ENCODE data around the gene CUX1. TPM values are rescaled to one million over a fixed set of nuclear protein-coding genes. Genes with fewer than 3 reads are reported as not detected.

Gene CUX1
- total RNA-seq, 1 donor from 2014 or later: 66.4 TPM

- H3K4me3 Mint-ChIP-seq: no peak overlapping the region
- H3K79me2 ChIP-seq (ENCODE audit: low read depth): peaks cover 41% of the 10 kb centered on the region
These were observed 195.6 kb downstream of the CUX1 start for GRCh38 chr7:102012941-102013461.

GRCh38 chr7:102018876-102019275 lies 201.4 kb downstream of the CUX1 start:
- Histone ChIP-seq H3K4me2 (no peak overlapping the region), H3K27ac (no peak overlapping the region), H3K9me3 (ENCODE audit: low read depth) (no peaks in the 10 kb centered on the region), H3K27me3 (no peaks in the 10 kb centered on the region), H3K4me1 (peaks cover 7% of the 10 kb centered on the region), H4K20me1 (ENCODE audit: low read depth) (peaks cover 16% of the 10 kb centered on the region), H3K9ac (no peak overlapping the region), H3F3A (ENCODE audit: low read depth) (peaks cover 3% of the 10 kb centered on the region), H3K79me2 (ENCODE audit: low read depth) (peaks cover 38% of the 10 kb centered on the region), H2AFZ (replicated peaks) (no peak overlapping the region), H3K36me3 (no peaks in the 10 kb centered on the region), H3K4me3 (no peak overlapping the region)
- no peak for DNase-seq (ENCODE audit: low spot score)
- Mint-ChIP-seq H3K27ac (no peak overlapping the region), H3K4me3 (no peak overlapping the region), H3K4me1 (peaks cover 6% of the 10 kb centered on the region), H3K36me3 (peaks cover 8% of the 10 kb centered on the region), H3K27me3 (ENCODE audit: insufficient read depth, low read depth) (no peaks in the 10 kb centered on the region), H3K9me3 (no peaks in the 10 kb centered on the region)
- no peak for TF ChIP-seq EZH2 (IDR thresholded peaks at IDR 0.05)
- no peak for TF ChIP-seq CTCF (IDR thresholded peaks at IDR 0.05)
- TF ChIP-seq EZH2phosphoT487 (IDR thresholded peaks at IDR 0.05): no peak

More at GRCh38 chr7:102012941-102013461, 195.6 kb downstream of the CUX1 start:
- Mint-ChIP-seq H3K36me3 (peaks cover 12% of the 10 kb centered on the region), H3K9me3 (no peaks in the 10 kb centered on the region), H3K4me1 (peaks cover 21% of the 10 kb centered on the region), H3K27me3 (ENCODE audit: insufficient read depth, low read depth) (no peaks in the 10 kb centered on the region), H3K27ac (no peak overlapping the region)
- Histone ChIP-seq H3K27ac (peak overlapping the region; percentile 5), H3K9ac (no peak overlapping the region), H3F3A (ENCODE audit: low read depth) (peaks cover 15% of the 10 kb centered on the region), H4K20me1 (ENCODE audit: low read depth) (peaks cover 23% of the 10 kb centered on the region), H2AFZ (replicated peaks) (no peak overlapping the region), H3K4me1 (peaks cover 9% of the 10 kb centered on the region), H3K4me3 (no peak overlapping the region), H3K9me3 (ENCODE audit: low read depth) (no peaks in the 10 kb centered on the region), H3K27me3 (no peaks in the 10 kb centered on the region), H3K36me3 (no peaks in the 10 kb centered on the region), H3K4me2 (no peak overlapping the region)
- TF ChIP-seq EZH2phosphoT487 (IDR thresholded peaks at IDR 0.05): no peak
- no peak for TF ChIP-seq EZH2 (IDR thresholded peaks at IDR 0.05)
- no peak for TF ChIP-seq CTCF (IDR thresholded peaks at IDR 0.05)
- DNase-seq (ENCODE audit: low spot score): no peak

GRCh38 chr7:102019461-102019860 lies 202.0 kb downstream of the CUX1 start:
- Histone ChIP-seq H3F3A (ENCODE audit: low read depth) (no peaks in the 10 kb centered on the region), H3K27me3 (no peaks in the 10 kb centered on the region), H3K79me2 (ENCODE audit: low read depth) (peaks cover 38% of the 10 kb centered on the region), H3K4me2 (no peak overlapping the region), H3K27ac (no peak overlapping the region), H3K4me3 (no peak overlapping the region), H2AFZ (replicated peaks) (no peak overlapping the region), H3K36me3 (no peaks in the 10 kb centered on the region), H3K9me3 (ENCODE audit: low read depth) (no peaks in the 10 kb centered on the region), H3K9ac (no peak overlapping the region), H4K20me1 (ENCODE audit: low read depth) (peaks cover 17% of the 10 kb centered on the region), H3K4me1 (peaks cover 1% of the 10 kb centered on the region)
- Mint-ChIP-seq H3K9me3 (no peaks in the 10 kb centered on the region), H3K27me3 (ENCODE audit: insufficient read depth, low read depth) (no peaks in the 10 kb centered on the region), H3K27ac (no peak overlapping the region), H3K4me1 (peaks cover 5% of the 10 kb centered on the region), H3K36me3 (peaks cover 4% of the 10 kb centered on the region), H3K4me3 (no peak overlapping the region)
- TF ChIP-seq EZH2 (IDR thresholded peaks at IDR 0.05): no peak
- TF ChIP-seq CTCF (IDR thresholded peaks at IDR 0.05): no peak
- TF ChIP-seq EZH2phosphoT487 (IDR thresholded peaks at IDR 0.05): no peak
- DNase-seq (ENCODE audit: low spot score): no peak

Data from neural progenitor cell (in vitro differentiated cells).